K562 (cell line): ENCODE data around the gene SDF4. TPM values are rescaled to one million over a fixed set of nuclear protein-coding genes. Genes with fewer than 3 reads are reported as not detected.

Source experiments
- ATAC-seq: fragments of 200-7000 bp; cut with Tn5 transposase; 3 replicates; pipeline ENCODE4 v1.9.1; 2020; ENCODE audit warnings: moderate library complexity
- BruUV-seq: library from RNA; stranded (reverse); fragments of 400-500 nt; replicated peaks from 2 replicates; lab custom pipeline; 2021; lab: Mats Ljungman, UMichigan
- CTCF ChIA-PET: fragments of 300-600 bp; formaldehyde crosslinking; extraction: SDS; loops from one replicate; lab custom pipeline; 2021; ENCODE audit warnings: low intra/inter-chr PET ratio; lab: Yijun Ruan, JAX
- POLR2A ChIA-PET: fragments of 300-600, 350-650 bp; sonication (Branson Sonifier 250); formaldehyde crosslinking; extraction: SDS; loops from one replicate; lab custom pipeline; 2021; ENCODE audit warnings: antibody characterized with exemption, inconsistent platforms; lab: Yijun Ruan, JAX
- DNase-seq, 4 experiments: peaks; one replicate each; pipeline versions ENCODE4 v3.0.0 to v3.0.0-alpha.2; 2011 to 2018; ENCODE audit warnings: low spot score in 3 of 4, mixed read lengths in 3 of 4; ENCODE audit errors: extremely low read depth in 1 of 4
- FAIRE-seq: peaks from 2 replicates; lab custom pipeline; 2011; peaks lifted over from hg19 to GRCh38; lab: Jason Lieb, UNC
- H2AFZ ChIP-seq: 2 replicates; pipeline ENCODE4 v1.6.0; 2011; ENCODE audit warnings: low read depth, low read length, control low read depth, inconsistent platforms
- H3K27ac ChIP-seq: fragments of 200-600 bp; 3 replicates; pipeline ENCODE4 v1.8.0; 2011; ENCODE audit warnings: low read depth, mild to moderate bottlenecking, control low read depth, inconsistent platforms, low read length, moderate library complexity, mixed read lengths; ENCODE audit errors: extremely low read depth
- H3K27me3 ChIP-seq, 2 experiments: fragments of 300-600 bp in 1 of 2; 2 replicates in 1 of 2; 3 replicates in 1 of 2; pipeline versions ENCODE4 v1.6.0 to v1.8.0; 2011; ENCODE audit warnings: inconsistent platforms in 2 of 2, low read length in 2 of 2, mild to moderate bottlenecking in 1 of 2, mixed read lengths in 1 of 2, moderate library complexity in 1 of 2; ENCODE audit not compliant: control insufficient read depth in 2 of 2, insufficient read depth in 2 of 2
- H3K36me3 ChIP-seq: fragments of 300-600 bp; 3 replicates; pipeline ENCODE4 v1.8.0; 2011; ENCODE audit warnings: mild to moderate bottlenecking, low read length, inconsistent platforms; ENCODE audit not compliant: control insufficient read depth, insufficient read depth
- H3K4me1 ChIP-seq, 2 experiments: fragments of 200-600 bp in 1 of 2; replicated peaks in 1 of 2; 2 replicates in 1 of 2; 3 replicates in 1 of 2; pipeline versions ENCODE4 v1.5.1 to v1.8.0; 2011; ENCODE audit warnings: inconsistent platforms in 2 of 2, low read length in 2 of 2, mild to moderate bottlenecking in 1 of 2, mixed read lengths in 1 of 2, moderate library complexity in 1 of 2; ENCODE audit not compliant: control insufficient read depth in 2 of 2, insufficient read depth in 2 of 2
- H3K4me2 ChIP-seq: 2 replicates; pipeline ENCODE4 v1.6.1; 2011; ENCODE audit warnings: low read length, control low read depth, inconsistent platforms, mixed read lengths; ENCODE audit not compliant: insufficient read depth
- H3K4me3 ChIP-seq: fragments of 200-600 bp; sonication (generic), shearing (Covaris generic); 2 replicates; pipeline ENCODE4 v1.5.1; 2016; ENCODE audit warnings: control low read depth, inconsistent platforms
- H3K79me2 ChIP-seq: fragments of 200-600 bp; 3 replicates; pipeline ENCODE4 v1.8.0; 2011; ENCODE audit warnings: low read length, inconsistent platforms; ENCODE audit not compliant: control insufficient read depth, insufficient read depth
- H3K9ac ChIP-seq, 2 experiments: 2 replicates each; pipeline versions ENCODE4 v1.6.0 to v1.6.1; 2011; ENCODE audit warnings: low read depth in 2 of 2, low read length in 2 of 2, control low read depth in 1 of 2, inconsistent platforms in 1 of 2, mild to moderate bottlenecking in 1 of 2, mixed read lengths in 1 of 2; ENCODE audit not compliant: insufficient read depth in 1 of 2
- H3K9me1 ChIP-seq: one replicate; pipeline ENCODE4 v1.6.0; 2011; ENCODE audit warnings: inconsistent platforms, mild to moderate bottlenecking, low read length, moderate library complexity; ENCODE audit not compliant: control insufficient read depth, insufficient read depth
- H3K9me3 ChIP-seq: replicated peaks from 2 replicates; pipeline ENCODE4 v1.5.1; 2011; ENCODE audit warnings: low read depth, low read length, inconsistent platforms; ENCODE audit not compliant: control insufficient read depth, insufficient read depth
- H4K20me1 ChIP-seq: replicated peaks from 2 replicates; pipeline ENCODE4 v1.6.1; 2011; ENCODE audit warnings: low read length, inconsistent platforms, mixed read lengths; ENCODE audit not compliant: control insufficient read depth, insufficient read depth
- GABPB1 ChIP-seq: sonication (generic); formaldehyde crosslinking; IDR thresholded peaks from 2 replicates; pipeline ENCODE4 v1.8.0; 2022; ENCODE audit warnings: mild to moderate bottlenecking, missing genetic modification reagents
- POU5F1 ChIP-seq: fragments of 150-350 bp; IDR thresholded peaks from 2 replicates; pipeline ENCODE4 v1.6.1; 2014; ENCODE audit warnings: borderline replicate concordance, low read length, low read depth, mild to moderate bottlenecking; ENCODE audit not compliant: partially characterized antibody
- SMARCE1 ChIP-seq: fragments of 450-650 bp; IDR thresholded peaks from 2 replicates; pipeline ENCODE4 v1.7.1; 2016; ENCODE audit warnings: mild to moderate bottlenecking
- WGBS: fragments of 100-300 bp; shearing (Covaris generic); methylation state at CpG from one replicate; pipeline ENCODE4 v1.1.6; 2016; ENCODE audit warnings: low coverage, mixed read lengths; ENCODE audit not compliant: insufficient coverage; ENCODE audit errors: missing lambda C conversion rate; 5-methylcytosine and 5-hydroxymethylcytosine counted together
- in situ Hi-C: fragments of 300-500 bp; cut with MboI; formaldehyde crosslinking; loops from 4 replicates; pipeline ENCODE4 v1.15.0; 2018; ENCODE audit warnings: inconsistent platforms, mixed read lengths
- intact Hi-C: fragments of 100-400 bp; cut with micrococcal nuclease; formaldehyde crosslinking; loops from 2 replicates; pipeline ENCODE4 v1.14.2; 2022
- polyA plus RNA-seq, 8 experiments: library from polyadenylated mRNA; depleted of rRNA in 4 of 8; stranded (reverse) in 5 of 8; unstranded in 3 of 8; fragments of >200 nt; fragmentation: Nextera tagmentation in 2 of 8; fragmentation: Illumina TruSeq in 1 of 8; extraction: Ambion mirVana in 2 of 8; extraction: Trizol in 1 of 8; gene quantifications; 2 replicates each; pipeline versions ENCODE4 v1.2.1 to v1.2.3, GENCODE V29; 2011 to 2014; ENCODE audit warnings: inconsistent platforms in 1 of 8, missing spikeins in 1 of 8
- total RNA-seq, 7 experiments: library from RNA; depleted of rRNA in 6 of 7; stranded (reverse); fragments of >200 nt in 6 of 7; fragmentation: Illumina TruSeq in 2 of 7; extraction: Trizol in 2 of 7; gene quantifications; 2 replicates each; pipeline versions ENCODE4 v1.2.1 to v1.2.3, GENCODE V29; 2011 to 2021; ENCODE audit warnings: low replicate concordance in 1 of 7

The SDF4 gene
- total and polyA plus RNA-seq, 9 of the 15 experiments (the other 6 are each of a cell fraction or from before 2014, with no cell fraction given), result 0.35 to 160 (median 65.2) TPM

DNA sequence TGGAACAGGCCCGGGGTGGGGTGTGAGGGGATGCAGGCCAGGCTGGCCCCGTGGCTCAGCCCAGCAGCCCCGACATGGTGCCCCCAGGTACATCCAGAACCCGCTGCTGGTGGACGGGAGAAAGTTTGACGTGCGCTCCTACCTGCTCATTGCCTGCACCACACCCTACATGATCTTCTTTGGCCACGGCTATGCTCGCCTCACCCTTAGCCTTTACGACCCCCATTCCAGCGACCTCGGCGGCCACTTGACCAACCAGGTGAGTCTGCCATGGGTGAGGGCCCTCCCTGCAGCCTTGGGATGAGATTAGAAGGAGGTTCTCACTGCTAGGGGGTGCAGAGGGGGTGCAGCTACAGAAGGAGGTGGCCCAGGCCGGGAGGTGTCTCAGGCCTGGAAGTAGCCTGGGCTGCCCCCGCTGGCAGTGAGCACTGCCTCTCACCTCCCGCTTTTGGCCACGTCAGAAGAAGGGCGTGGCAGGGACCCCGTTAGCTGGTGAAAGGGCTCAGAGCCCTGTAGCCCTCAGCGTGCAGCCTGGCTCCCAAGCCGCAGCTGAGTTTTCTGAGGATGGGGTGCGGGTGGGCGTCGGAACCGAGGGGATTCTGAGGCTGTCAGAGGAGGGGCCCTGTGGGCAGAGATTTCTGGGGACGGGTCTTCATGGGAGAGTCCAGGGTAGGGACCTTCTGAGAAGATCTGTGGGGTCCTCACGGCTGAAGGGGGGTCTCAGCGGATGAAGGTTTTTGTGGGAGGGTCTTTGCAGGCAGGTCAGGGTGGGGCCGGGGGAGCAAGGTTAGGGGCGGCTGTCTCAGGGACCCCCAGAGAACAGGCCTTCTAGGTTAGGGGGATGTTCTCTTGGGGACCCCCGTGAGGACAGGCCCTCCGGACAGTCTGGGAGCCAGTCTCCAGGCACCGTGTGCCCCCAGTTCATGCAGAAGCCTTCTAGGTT is 47.7 kb downstream of the SDF4 start:
- no peak overlapping the region for H3K4me3 ChIP-seq
- H2AFZ ChIP-seq, result no peak overlapping the region
- no peaks in the 10 kb centered on the region for H3K9me3 ChIP-seq
- H3K27me3 ChIP-seq, result peaks cover 8 to 17% of the 10 kb centered on the region in 2 experiments; a peak in 4 of 5 replicates
- DNase-seq, result peak in 2 of 4 experiments; percentile 56 to 68
- 0 out of 4 replicates have a peak overlapping the region, but pooled peaks of 1 of the 2 experiments have one; percentile 23 for H3K9ac ChIP-seq
- H3K79me2 ChIP-seq, result no peaks in the 10 kb centered on the region
- ATAC-seq, result peak; percentile 2; the same call in 1 of the 3 replicates
- CTCF ChIA-PET, result no interaction called here
- no peak overlapping the region for H3K4me2 ChIP-seq
- FAIRE-seq, result no peak
- WGBS, result 60% methylated on average over 30 of the region's 33 CpGs
- peaks cover 10 to 63% of the 10 kb centered on the region in 2 experiments for H3K4me1 ChIP-seq
- POLR2A ChIA-PET, result interaction anchor here (0.6 to 1.0 kb wide), 2 partner anchors 29 to 404 kb away, joined by 3 to 4 read pairs; no protein-coding TSS in a partner anchor
- BruUV-seq, result no TSS peak
- in situ Hi-C loops (no loop called here), intact Hi-C loops (no loop called here)
- no peak overlapping the region for H3K27ac ChIP-seq
- no peaks in the 10 kb centered on the region for H3K9me1 ChIP-seq
- H4K20me1 ChIP-seq, result no peaks in the 10 kb centered on the region
- TF ChIP-seq SMARCE1, result no peak
- TF ChIP-seq GABPB1 (CRISPR knock-in tag), result 0 out of 2 replicates have a peak, but pooled peaks have one; percentile 8
- no peak for TF ChIP-seq POU5F1
- no peaks in the 10 kb centered on the region for H3K36me3 ChIP-seq
